ENCODE data around the gene APOL3. TPM values are rescaled to one million over a fixed set of nuclear protein-coding genes. Genes with fewer than 3 reads are reported as not detected.
"Not testable (repeated sequence)": the region's sequence is repeated elsewhere in the genome, so short reads cannot be mapped to it uniquely, and the experiment has no call there.

The APOL3 gene
- total RNA-seq, 4 donors from 2014 or later = 22.1 to 108 (median 76.7) TPM

- H3K27ac ChIP-seq = peak overlapping the region; percentile 94 to 98
- H3K4me3 ChIP-seq = no peak overlapping the region
- intact Hi-C loops (cut with DNase I; ENCODE audit: low total_unique reads) = no loop called here
- no peaks in the 10 kb centered on the region for H3K9me3 ChIP-seq
- TF ChIP-seq POLR2A (IDR thresholded peaks at IDR 0.05) (no peak), CTCF (IDR thresholded peaks at IDR 0.05) (no peak)
- H3K4me1 ChIP-seq = peaks cover 14 to 23% of the 10 kb centered on the region in 2 donors
- no peak for DNase-seq
- H3K36me3 ChIP-seq = no peaks in the 10 kb centered on the region
- H3K27me3 ChIP-seq = no peaks in the 10 kb centered on the region
These were observed 6.8 kb downstream of the APOL3 start for GRCh38 chr22:36153501-36154422.

GRCh38 chr22:36152821-36153220 lies 7.7 kb downstream of the APOL3 start:
- Histone ChIP-seq H3K4me1 (peaks cover 14 to 23% of the 10 kb centered on the region in 2 donors), H3K27ac (peak overlapping the region; percentile 94 to 98)
- H3K9me3 ChIP-seq; intact Hi-C loops (cut with DNase I; ENCODE audit: low total_unique reads); H3K27me3 ChIP-seq; H3K36me3 ChIP-seq; DNase-seq; H3K4me3 ChIP-seq: not testable (repeated sequence)

GRCh38 chr22:36152088-36152487 lies 8.5 kb downstream of the APOL3 start:
- intact Hi-C loops (cut with DNase I; ENCODE audit: low total_unique reads) = no loop called here
- Histone ChIP-seq H3K9me3 (no peaks in the 10 kb centered on the region), H3K27ac (peak overlapping the region; percentile 94 to 98), H3K27me3 (no peaks in the 10 kb centered on the region), H3K4me1 (peaks cover 14 to 23% of the 10 kb centered on the region in 2 donors), H3K4me3 (no peak overlapping the region), H3K36me3 (no peaks in the 10 kb centered on the region)
- no peak for DNase-seq
- TF ChIP-seq POLR2A (IDR thresholded peaks at IDR 0.05) (no peak), CTCF (IDR thresholded peaks at IDR 0.05) (no peak)

GRCh38 chr22:36151006-36151595 lies 9.5 kb downstream of the APOL3 start:
- Histone ChIP-seq H3K27me3 (no peaks in the 10 kb centered on the region), H3K4me3 (no peak overlapping the region), H3K27ac (peak overlapping the region; percentile 94 to 98), H3K4me1 (peaks cover 14 to 19% of the 10 kb centered on the region in 2 donors), H3K36me3 (no peaks in the 10 kb centered on the region), H3K9me3 (no peaks in the 10 kb centered on the region)
- TF ChIP-seq CTCF (IDR thresholded peaks at IDR 0.05) (no peak), POLR2A (IDR thresholded peaks at IDR 0.05) (no peak)
- intact Hi-C loops (cut with DNase I; ENCODE audit: low total_unique reads) = no loop called here
- DNase-seq = peak in 1 of 2 donors; percentile 74

- H3K27ac ChIP-seq = peak overlapping the region; percentile 94 to 98
- intact Hi-C loops (cut with DNase I; ENCODE audit: low total_unique reads) = no loop called here
- no peaks in the 10 kb centered on the region for H3K36me3 ChIP-seq
- peaks cover 6 to 8% of the 10 kb centered on the region in 2 donors for H3K4me1 ChIP-seq
- H3K4me3 ChIP-seq = no peak overlapping the region
- no peaks in the 10 kb centered on the region for H3K27me3 ChIP-seq
- no peaks in the 10 kb centered on the region for H3K9me3 ChIP-seq
- DNase-seq = no peak
- TF ChIP-seq POLR2A (IDR thresholded peaks at IDR 0.05) = no peak
- TF ChIP-seq CTCF (IDR thresholded peaks at IDR 0.05) = no peak
These were observed 11.1 kb downstream of the APOL3 start for GRCh38 chr22:36149441-36149840.

All from uterus (tissue), 4 donors.